HepG2 (cell line): Measurements from ENCODE around the gene IRS1. TPM values are rescaled to one million over a fixed set of nuclear protein-coding genes. Genes with fewer than 3 reads are reported as not detected.

ENCODE experiments used
- ATF5 ChIP-seq: sonication (generic); formaldehyde crosslinking; IDR thresholded peaks from 2 replicates; pipeline ENCODE4 v1.4.0; 2020; ENCODE audit warnings: mild to moderate bottlenecking, low read depth, missing genetic modification reagents
- ESRRA ChIP-seq: sonication (generic); formaldehyde crosslinking; IDR thresholded peaks from 2 replicates; pipeline ENCODE4 v1.5.1; 2020; ENCODE audit warnings: mild to moderate bottlenecking, low read depth, missing genetic modification reagents
- FOXO1 ChIP-seq: sonication (generic); formaldehyde crosslinking; IDR thresholded peaks from 2 replicates; pipeline ENCODE4 v1.4.0; 2020; ENCODE audit warnings: missing genetic modification reagents
- IKZF5 ChIP-seq: IDR thresholded peaks from 2 replicates; pipeline ENCODE4 v1.6.1; 2018; ENCODE audit warnings: missing genetic modification reagents, mild to moderate bottlenecking, missing compliant biosample characterization
- JUND ChIP-seq: sonication (generic); formaldehyde crosslinking; IDR thresholded peaks from 2 replicates; pipeline ENCODE4 v1.8.0; 2022; ENCODE audit warnings: mild to moderate bottlenecking, missing genetic modification reagents
- KMT2A ChIP-seq: sonication (generic); formaldehyde crosslinking; IDR thresholded peaks from 2 replicates; pipeline ENCODE4 v1.4.0; 2020; ENCODE audit warnings: missing genetic modification reagents
- MXI1 ChIP-seq: IDR thresholded peaks from 3 replicates; pipeline ENCODE4 v1.6.1; 2012; ENCODE audit warnings: low read depth, low read length, inconsistent platforms, borderline replicate concordance
- SNAPC5 ChIP-seq: sonication (generic); formaldehyde crosslinking; IDR thresholded peaks from 2 replicates; pipeline ENCODE4 v1.8.1; 2023; ENCODE audit warnings: mild to moderate bottlenecking, missing genetic modification reagents, borderline replicate concordance
- TBX3 ChIP-seq: fragments of 450-650 bp; IDR thresholded peaks from 2 replicates; pipeline ENCODE4 v1.6.1; 2017; ENCODE audit warnings: antibody characterized with exemption, mild to moderate bottlenecking, inconsistent platforms, borderline replicate concordance
- ZNF292 ChIP-seq: sonication (generic); formaldehyde crosslinking; IDR thresholded peaks from 2 replicates; pipeline ENCODE4 v1.8.1; 2022; ENCODE audit warnings: mild to moderate bottlenecking, low read depth, missing genetic modification reagents, borderline replicate concordance
- ZNF367 ChIP-seq: sonication (generic); formaldehyde crosslinking; IDR thresholded peaks from 2 replicates; pipeline ENCODE4 v1.4.0; 2020; ENCODE audit warnings: missing genetic modification reagents, borderline replicate concordance
- ZNF513 ChIP-seq: sonication (generic); formaldehyde crosslinking; conservative IDR thresholded peaks from 2 replicates; pipeline ENCODE4 v1.5.0; 2020; ENCODE audit warnings: missing genetic modification reagents
- ZNF879 ChIP-seq: sonication (generic); formaldehyde crosslinking; IDR thresholded peaks from 2 replicates; pipeline ENCODE4 v1.8.1; 2023; ENCODE audit warnings: missing genetic modification reagents
- ZSCAN21 ChIP-seq: sonication (generic); formaldehyde crosslinking; IDR thresholded peaks from 2 replicates; pipeline ENCODE4 v1.8.0; 2022; ENCODE audit warnings: mild to moderate bottlenecking, missing genetic modification reagents, moderate library complexity, borderline replicate concordance
- polyA plus RNA-seq, 8 experiments: library from polyadenylated mRNA; depleted of rRNA in 3 of 8; stranded (reverse) in 7 of 8; unstranded in 1 of 8; fragments of >200 nt; fragmentation: Illumina TruSeq in 4 of 8; extraction: Trizol in 4 of 8; gene quantifications; 2 replicates each; pipeline versions ENCODE4 v1.2.1 to v1.2.3, GENCODE V29; 2011 to 2016; ENCODE audit warnings: low read depth in 4 of 8, missing spikeins in 1 of 8, mixed read lengths in 1 of 8; ENCODE audit not compliant: insufficient read depth in 1 of 8
- total RNA-seq, 5 experiments: library from RNA; depleted of rRNA; stranded (reverse); fragments of >200 nt; fragmentation: Illumina TruSeq; extraction: Trizol; gene quantifications; 2 replicates each; pipeline ENCODE4 v1.2.3, GENCODE V29; 2016; ENCODE audit warnings: low read depth in 1 of 5
- TF ChIP-seq, protein P1 (sequence below): sonication (generic); formaldehyde crosslinking; IDR thresholded peaks from 2 replicates; pipeline ENCODE4 v1.4.0; 2020; ENCODE audit warnings: mild to moderate bottlenecking, missing genetic modification reagents

Gene IRS1
- total and polyA plus RNA-seq, 2 of the 13 experiments (the other 11 are each of a cell fraction or from before 2014, with no cell fraction given): 8.7 to 9.0 TPM

DNA sequence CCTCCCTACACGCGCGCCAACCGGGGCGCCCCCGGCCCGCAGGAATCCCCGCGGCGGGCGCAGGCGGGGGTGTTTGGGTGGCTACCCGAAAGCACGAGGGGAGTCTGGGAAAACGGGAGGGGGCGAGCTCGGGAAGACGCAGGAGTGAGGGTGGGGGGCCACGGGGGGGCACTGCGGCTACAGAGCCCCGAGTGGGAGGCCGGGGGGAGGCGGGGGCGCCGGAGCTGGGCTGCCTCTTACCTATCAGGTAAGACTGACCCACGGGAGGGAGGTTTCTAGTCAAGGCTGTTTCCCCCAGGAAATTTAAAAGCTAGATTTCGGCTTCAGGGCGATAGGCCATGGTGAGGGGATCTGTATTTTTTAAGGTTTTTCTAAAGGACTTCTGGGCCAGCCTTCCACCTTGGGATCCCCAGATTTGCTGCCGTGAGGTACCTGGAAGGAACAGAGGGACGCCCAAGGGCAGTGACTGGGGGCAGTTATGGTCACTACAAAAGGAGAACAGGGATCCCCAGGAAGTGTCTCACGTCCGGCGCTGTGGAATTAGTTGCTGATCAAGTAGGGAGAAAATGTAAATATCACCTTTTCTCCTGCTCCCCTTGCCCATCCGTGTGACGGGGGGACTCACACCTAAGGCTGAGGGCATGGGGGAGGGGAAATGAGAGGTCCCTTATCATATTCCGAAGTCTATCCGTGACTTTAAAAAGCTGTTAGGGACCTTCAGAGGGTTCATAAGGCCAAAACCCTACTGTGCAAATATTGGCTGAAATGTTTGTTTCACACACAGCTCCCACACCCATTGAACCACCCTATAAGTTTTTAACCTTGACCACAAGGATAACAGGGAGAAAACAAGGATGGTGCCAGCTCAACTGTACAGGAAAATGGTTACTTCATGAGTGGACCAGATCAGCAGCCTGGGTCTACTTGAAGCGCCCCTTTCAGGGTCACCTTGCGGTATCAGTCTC, 638 bp upstream of the IRS1 start (continued):
- no peak for TF ChIP-seq ZNF513 (CRISPR knock-in tag)
- TF ChIP-seq ZNF292 (CRISPR knock-in tag): peak; percentile 77; the same call in 1 of the 2 replicates
- TF ChIP-seq ESRRA (CRISPR knock-in tag): peak; percentile 85
- TF ChIP-seq FOXO1 (CRISPR knock-in tag): peak; percentile 98
- peak; percentile 89 for TF ChIP-seq IKZF5 (CRISPR knock-in tag)
- peak; percentile 97 for TF ChIP-seq TBX3
- TF ChIP-seq MXI1: peak; percentile 16; the same call in 1 of the 3 replicates
- TF ChIP-seq KMT2A (CRISPR knock-in tag): peak; percentile 39; the same call in 1 of the 2 replicates
- no peak for TF ChIP-seq ATF5 (CRISPR knock-in tag)
- no peak for TF ChIP-seq ZNF367 (CRISPR knock-in tag)
- TF ChIP-seq, protein P1, sequence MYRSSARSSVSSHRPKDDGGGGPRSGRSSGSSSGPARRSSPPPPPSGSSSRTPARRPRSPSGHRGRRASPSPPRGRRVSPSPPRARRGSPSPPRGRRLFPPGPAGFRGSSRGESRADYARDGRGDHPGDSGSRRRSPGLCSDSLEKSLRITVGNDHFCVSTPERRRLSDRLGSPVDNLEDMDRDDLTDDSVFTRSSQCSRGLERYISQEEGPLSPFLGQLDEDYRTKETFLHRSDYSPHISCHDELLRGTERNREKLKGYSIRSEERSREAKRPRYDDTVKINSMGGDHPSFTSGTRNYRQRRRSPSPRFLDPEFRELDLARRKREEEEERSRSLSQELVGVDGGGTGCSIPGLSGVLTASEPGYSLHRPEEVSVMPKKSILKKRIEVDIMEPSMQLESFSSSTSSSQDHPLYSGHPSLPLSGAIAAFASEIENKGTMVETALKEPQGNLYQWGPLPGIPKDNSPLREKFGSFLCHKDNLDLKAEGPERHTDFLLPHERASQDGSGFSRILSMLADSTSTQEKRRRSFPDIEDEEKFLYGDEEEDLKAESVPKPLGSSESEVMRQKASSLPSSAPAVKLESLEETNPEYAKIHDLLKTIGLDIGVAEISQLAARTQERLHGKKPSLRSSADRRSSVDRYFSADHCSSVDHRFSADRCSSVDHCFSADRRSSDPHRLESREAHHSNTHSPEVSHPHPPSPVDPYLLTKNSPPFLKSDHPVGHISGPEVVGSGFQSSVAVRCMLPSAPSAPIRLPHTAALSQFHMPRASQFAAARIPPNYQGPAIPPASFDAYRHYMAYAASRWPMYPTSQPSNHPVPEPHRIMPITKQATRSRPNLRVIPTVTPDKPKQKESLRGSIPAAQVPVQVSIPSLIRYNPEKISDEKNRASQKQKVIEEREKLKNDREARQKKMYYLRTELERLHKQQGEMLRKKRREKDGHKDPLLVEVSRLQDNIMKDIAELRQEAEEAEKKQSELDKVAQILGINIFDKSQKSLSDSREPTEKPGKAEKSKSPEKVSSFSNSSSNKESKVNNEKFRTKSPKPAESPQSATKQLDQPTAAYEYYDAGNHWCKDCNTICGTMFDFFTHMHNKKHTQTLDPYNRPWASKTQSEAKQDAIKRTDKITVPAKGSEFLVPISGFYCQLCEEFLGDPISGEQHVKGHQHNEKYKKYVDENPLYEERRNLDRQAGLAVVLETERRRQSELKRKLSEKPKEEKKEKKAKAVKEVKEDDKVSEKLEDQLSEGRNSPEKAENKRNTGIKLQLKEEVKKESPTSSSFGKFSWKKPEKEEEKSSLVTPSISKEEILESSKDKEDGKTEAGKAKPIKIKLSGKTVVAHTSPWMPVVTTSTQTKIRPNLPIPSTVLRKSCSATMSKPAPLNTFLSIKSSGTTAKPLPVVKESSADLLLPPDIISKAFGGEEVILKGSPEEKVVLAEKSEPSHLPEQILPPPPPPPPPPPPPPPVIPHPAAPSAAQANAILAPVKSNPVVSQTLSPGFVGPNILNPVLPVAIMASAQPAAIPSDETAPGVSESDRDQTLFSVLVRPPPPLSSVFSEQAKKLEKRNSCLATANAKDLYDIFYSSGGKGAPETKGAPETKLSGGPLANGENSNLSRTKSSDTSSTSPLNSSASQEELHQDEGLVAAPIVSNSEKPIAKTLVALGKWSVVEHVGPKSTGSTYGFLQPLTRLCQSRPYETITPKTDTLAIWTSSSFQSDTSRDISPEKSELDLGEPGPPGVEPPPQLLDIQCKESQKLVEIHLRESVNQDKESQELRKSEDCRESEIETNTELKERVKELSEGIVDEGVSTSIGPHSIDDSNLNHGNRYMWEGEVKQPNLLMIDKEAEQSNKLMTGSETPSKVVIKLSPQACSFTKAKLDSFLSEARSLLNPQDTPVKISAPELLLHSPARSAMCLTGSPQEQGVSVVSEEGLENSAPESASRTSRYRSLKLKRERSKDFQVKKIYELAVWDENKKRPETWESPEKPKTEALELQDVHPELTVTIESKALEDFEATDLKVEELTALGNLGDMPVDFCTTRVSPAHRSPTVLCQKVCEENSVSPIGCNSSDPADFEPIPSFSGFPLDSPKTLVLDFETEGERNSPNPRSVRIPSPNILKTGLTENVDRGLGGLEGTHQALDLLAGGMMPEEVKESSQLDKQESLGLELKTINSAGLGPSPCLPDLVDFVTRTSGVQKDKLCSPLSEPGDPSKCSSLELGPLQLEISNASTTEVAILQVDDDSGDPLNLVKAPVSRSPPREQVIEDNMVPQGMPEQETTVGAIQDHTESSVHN: peak; percentile 42; the same call in 1 of the 2 replicates
- 0 out of 2 replicates have a peak, but pooled peaks have one; percentile 21 for TF ChIP-seq ZNF879 (CRISPR knock-in tag)
- TF ChIP-seq SNAPC5 (CRISPR knock-in tag): peak; percentile 45; the same call in 1 of the 2 replicates
- peak; percentile 45; the same call in 1 of the 2 replicates for TF ChIP-seq ZSCAN21
- TF ChIP-seq JUND (CRISPR knock-in tag): peak; percentile 64; the same call in 1 of the 2 replicates
